Measurements from ENCODE around the gene RAB10. TPM values are rescaled to one million over a fixed set of nuclear protein-coding genes. Genes with fewer than 3 reads are reported as not detected.

RAB10 gene
- total and polyA plus RNA-seq, 2 experiments from 2014 or later = 86.7 to 151 TPM

GRCh38 chr2:26008851-26009566 is 24.9 kb upstream of the RAB10 start:
- WGBS, 2 experiments (ENCODE audit: low coverage in 1 of 2, low lambda C conversion rate in 2 of 2, missing lambda C conversion rate in 2 of 2) = 31 to 37% methylated on average over 2 of the region's 2 CpGs
- Histone ChIP-seq H3K27ac (peak overlapping the region; percentile 87), H4K20me1 (ENCODE audit: insufficient read depth) (no peaks in the 10 kb centered on the region), H3K79me2 (ENCODE audit: insufficient read depth) (no peaks in the 10 kb centered on the region), H3K9me3 (ENCODE audit: low read depth) (no peaks in the 10 kb centered on the region), H3K9ac (peak overlapping the region; percentile 58), H3K4me2 (ENCODE audit: unreplicated experiment) (peak overlapping the region; percentile 45), H3K9me2 (ENCODE audit: insufficient read depth) (no peaks in the 10 kb centered on the region), H2AFZ (peak overlapping the region; percentile 86), H3F3A (ENCODE audit: insufficient read depth) (peaks cover 15% of the 10 kb centered on the region), H3K4me3 (no peak overlapping the region), H3K36me3 (ENCODE audit: low read depth) (no peaks in the 10 kb centered on the region), H3K27me3 (replicated peaks; ENCODE audit: insufficient read depth) (no peaks in the 10 kb centered on the region), H3K4me1 (ENCODE audit: insufficient read depth) (peaks cover 24% of the 10 kb centered on the region)
- TF ChIP-seq EZH2phosphoT487 (IDR thresholded peaks at IDR 0.05; ENCODE audit: insufficient read depth, low read depth) (no peak), EZH2 (IDR thresholded peaks at IDR 0.05; ENCODE audit: insufficient read depth, poor library complexity, severe bottlenecking) (no peak)
- DNase-seq = peak; percentile 91
- in situ Hi-C loops (cut with MboI) = no loop called here

- in situ Hi-C loops (cut with MboI) = no loop called here
- no peaks in the 10 kb centered on the region for H3K9me2 ChIP-seq (ENCODE audit: insufficient read depth)
- H3K9me3 ChIP-seq (ENCODE audit: low read depth) = no peaks in the 10 kb centered on the region
- no peaks in the 10 kb centered on the region for H3K36me3 ChIP-seq (ENCODE audit: low read depth)
- peaks cover 24% of the 10 kb centered on the region for H3K4me1 ChIP-seq (ENCODE audit: insufficient read depth)
- H3K79me2 ChIP-seq (ENCODE audit: insufficient read depth) = no peaks in the 10 kb centered on the region
- DNase-seq = no peak
- WGBS, 2 experiments (ENCODE audit: low coverage in 1 of 2, low lambda C conversion rate in 2 of 2, missing lambda C conversion rate in 2 of 2) = 48% methylated on average over 2 of the region's 2 CpGs
- TF ChIP-seq EZH2 (IDR thresholded peaks at IDR 0.05; ENCODE audit: insufficient read depth, poor library complexity, severe bottlenecking) (no peak), EZH2phosphoT487 (IDR thresholded peaks at IDR 0.05; ENCODE audit: insufficient read depth, low read depth) (no peak)
- H2AFZ ChIP-seq = no peak overlapping the region
- peaks cover 15% of the 10 kb centered on the region for H3F3A ChIP-seq (ENCODE audit: insufficient read depth)
- H3K4me2 ChIP-seq (ENCODE audit: unreplicated experiment) = peak overlapping the region; percentile 45
- no peak overlapping the region for H3K9ac ChIP-seq
- H3K4me3 ChIP-seq = no peak overlapping the region
- H3K27ac ChIP-seq = peak overlapping the region; percentile 87
- no peaks in the 10 kb centered on the region for H3K27me3 ChIP-seq (replicated peaks; ENCODE audit: insufficient read depth)
- no peaks in the 10 kb centered on the region for H4K20me1 ChIP-seq (ENCODE audit: insufficient read depth)
Measured at GRCh38 chr2:26009567-26009963, 24.3 kb upstream of the RAB10 start.

- H2AFZ ChIP-seq = no peak overlapping the region
- H3K79me2 ChIP-seq (ENCODE audit: insufficient read depth) = no peaks in the 10 kb centered on the region
- no peak overlapping the region for H3K4me3 ChIP-seq
- TF ChIP-seq EZH2phosphoT487 (IDR thresholded peaks at IDR 0.05; ENCODE audit: insufficient read depth, low read depth) (no peak), EZH2 (IDR thresholded peaks at IDR 0.05; ENCODE audit: insufficient read depth, poor library complexity, severe bottlenecking) (no peak)
- no peak overlapping the region for H3K4me2 ChIP-seq (ENCODE audit: unreplicated experiment)
- H3K9ac ChIP-seq = no peak overlapping the region
- in situ Hi-C loops (cut with MboI) = no loop called here
- H3K9me2 ChIP-seq (ENCODE audit: insufficient read depth) = no peaks in the 10 kb centered on the region
- DNase-seq = no peak
- no peaks in the 10 kb centered on the region for H3K27me3 ChIP-seq (replicated peaks; ENCODE audit: insufficient read depth)
- H3K4me1 ChIP-seq (ENCODE audit: insufficient read depth) = peaks cover 24% of the 10 kb centered on the region
- no peaks in the 10 kb centered on the region for H4K20me1 ChIP-seq (ENCODE audit: insufficient read depth)
- H3K27ac ChIP-seq = no peak overlapping the region
- peaks cover 15% of the 10 kb centered on the region for H3F3A ChIP-seq (ENCODE audit: insufficient read depth)
- H3K9me3 ChIP-seq (ENCODE audit: low read depth) = no peaks in the 10 kb centered on the region
- 81 to 92% methylated on average over 3 of the region's 3 CpGs for WGBS, 2 experiments (ENCODE audit: low coverage in 1 of 2, low lambda C conversion rate in 2 of 2, missing lambda C conversion rate in 2 of 2)
- H3K36me3 ChIP-seq (ENCODE audit: low read depth) = no peaks in the 10 kb centered on the region
Measured at GRCh38 chr2:26010943-26011342, 22.9 kb upstream of the RAB10 start.

DNA sequence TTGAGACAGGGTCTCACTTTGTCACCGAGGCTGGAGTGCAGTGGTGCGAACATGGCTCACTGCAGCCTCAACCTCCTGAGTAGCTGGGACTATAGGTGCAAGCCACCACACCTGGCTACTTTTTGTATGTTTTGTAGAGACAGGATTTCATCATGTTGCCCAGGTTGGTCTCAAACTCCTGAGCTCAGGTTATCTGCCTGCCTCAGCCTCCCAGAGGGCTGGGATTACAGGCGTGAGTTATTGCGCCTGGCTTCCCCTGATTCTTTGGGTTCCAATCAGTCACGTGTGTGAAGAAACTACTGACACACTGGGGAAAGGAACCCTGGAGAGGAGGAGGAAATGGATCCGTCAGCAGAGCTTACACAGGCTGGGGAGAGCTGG is 22.3 kb upstream of the RAB10 start:
- no peaks in the 10 kb centered on the region for H4K20me1 ChIP-seq (ENCODE audit: insufficient read depth)
- peaks cover 24% of the 10 kb centered on the region for H3K4me1 ChIP-seq (ENCODE audit: insufficient read depth)
- 82 to 83% methylated on average over 6 of the region's 6 CpGs for WGBS, 2 experiments (ENCODE audit: low coverage in 1 of 2, low lambda C conversion rate in 2 of 2, missing lambda C conversion rate in 2 of 2)
- H3F3A ChIP-seq (ENCODE audit: insufficient read depth) = peaks cover 15% of the 10 kb centered on the region
- no peaks in the 10 kb centered on the region for H3K27me3 ChIP-seq (replicated peaks; ENCODE audit: insufficient read depth)
- no peak overlapping the region for H3K9ac ChIP-seq
- no peaks in the 10 kb centered on the region for H3K79me2 ChIP-seq (ENCODE audit: insufficient read depth)
- no peak overlapping the region for H3K4me2 ChIP-seq (ENCODE audit: unreplicated experiment)
- no peak for DNase-seq
- no peaks in the 10 kb centered on the region for H3K9me3 ChIP-seq (ENCODE audit: low read depth)
- no peak overlapping the region for H3K27ac ChIP-seq
- H3K36me3 ChIP-seq (ENCODE audit: low read depth) = no peaks in the 10 kb centered on the region
- no peaks in the 10 kb centered on the region for H3K9me2 ChIP-seq (ENCODE audit: insufficient read depth)
- in situ Hi-C loops (cut with MboI) = no loop called here
- no peak for TF ChIP-seq EZH2phosphoT487 (IDR thresholded peaks at IDR 0.05; ENCODE audit: insufficient read depth, low read depth)
- TF ChIP-seq EZH2 (IDR thresholded peaks at IDR 0.05; ENCODE audit: insufficient read depth, poor library complexity, severe bottlenecking) = no peak
- H3K4me3 ChIP-seq = no peak overlapping the region
- no peak overlapping the region for H2AFZ ChIP-seq
